ENCODE measurements around the gene GGT5.
"Not testable (repeated sequence)": the region's sequence is repeated elsewhere in the genome, so short reads cannot be mapped to it uniquely, and the experiment has no call there.

The GGT5 gene

DNA sequence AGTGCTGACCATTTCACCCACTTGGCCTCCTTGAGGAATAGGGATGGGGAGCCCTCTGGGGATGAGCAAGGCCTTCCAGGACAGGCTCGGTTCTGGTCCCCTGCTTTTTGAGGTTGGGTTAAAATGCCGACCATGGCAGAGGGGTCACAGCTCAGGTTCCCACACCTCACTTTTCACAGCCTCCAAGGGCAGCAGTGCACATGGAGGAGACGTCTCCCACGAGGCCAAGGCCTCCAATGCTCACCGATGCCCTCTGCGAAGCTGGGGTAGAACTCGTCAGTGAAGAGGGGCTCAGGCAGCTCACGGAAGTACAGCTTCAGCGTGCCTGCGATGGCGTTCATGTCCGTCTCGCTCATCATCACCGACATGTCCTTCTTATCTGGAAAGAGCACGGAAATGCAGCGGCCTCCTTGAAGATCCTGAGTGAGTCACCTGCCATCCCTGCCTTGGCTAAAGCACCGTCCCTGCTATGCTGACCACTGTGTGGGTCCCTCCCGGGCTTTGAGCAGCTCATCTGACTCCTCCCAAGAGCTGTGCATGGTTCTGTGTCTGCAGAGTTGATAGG is 17.4 kb upstream of the GGT5 start:
- not testable (repeated sequence) for DNase-seq (ENCODE audit: low spot score)

GRCh38 chr22:24259459-24259858 is 14.6 kb upstream of the GGT5 start:
- DNase-seq (ENCODE audit: low spot score) = peak; percentile 76

- DNase-seq (ENCODE audit: low spot score) = peak; percentile 28
These were observed 11.9 kb upstream of the GGT5 start for GRCh38 chr22:24256736-24257135.

GRCh38 chr22:24256136-24256535 is 11.3 kb upstream of the GGT5 start:
- not testable (repeated sequence) for DNase-seq (ENCODE audit: low spot score)

DNA sequence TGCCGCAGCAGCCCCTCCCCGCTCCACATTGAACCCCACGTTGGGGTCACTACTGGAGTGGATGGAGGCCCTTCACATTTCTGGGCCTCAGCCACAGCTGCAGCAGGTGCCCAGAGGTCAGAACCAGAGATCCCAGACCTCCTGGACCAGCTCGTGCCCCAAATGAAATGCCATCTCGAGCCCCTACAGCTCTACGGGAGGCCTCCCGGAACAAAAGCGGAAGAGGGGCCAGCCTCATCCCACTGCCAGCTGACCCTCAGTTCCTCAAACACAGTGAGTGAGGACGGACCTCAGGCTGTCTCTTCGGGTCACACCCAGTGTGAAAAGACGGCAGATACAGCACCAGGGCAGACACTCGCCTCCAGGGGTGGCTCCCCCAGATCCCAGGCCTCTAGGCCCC is 8.2 kb upstream of the GGT5 start:
- not testable (repeated sequence) for DNase-seq (ENCODE audit: low spot score)

GRCh38 chr22:24251286-24251685 is 6.4 kb upstream of the GGT5 start:
- not testable (repeated sequence) for DNase-seq (ENCODE audit: low spot score)

DNA sequence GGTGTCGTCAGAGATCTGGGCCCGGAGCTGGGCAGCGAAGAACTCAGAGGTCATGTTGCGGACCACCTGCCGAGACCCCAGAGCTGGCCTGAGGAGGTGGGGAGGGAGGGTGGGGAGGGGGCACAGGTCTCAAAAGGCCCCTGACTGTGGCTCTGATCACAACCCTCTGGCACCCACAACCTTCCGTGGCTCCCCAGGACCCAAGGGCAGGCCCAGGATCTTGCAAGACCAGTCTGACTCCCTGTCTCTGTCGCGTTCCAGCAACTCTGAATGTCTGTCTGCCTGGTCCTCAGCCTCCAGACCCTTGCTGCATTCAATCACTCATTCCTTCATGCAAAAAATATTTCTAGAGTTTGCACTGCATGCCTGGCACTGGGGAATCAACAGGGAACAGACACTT is 4.5 kb upstream of the GGT5 start:
- not testable (repeated sequence) for DNase-seq (ENCODE audit: low spot score)

GRCh38 chr22:24248611-24249010 is 3.7 kb upstream of the GGT5 start:
- not testable (repeated sequence) for DNase-seq (ENCODE audit: low spot score)

DNA sequence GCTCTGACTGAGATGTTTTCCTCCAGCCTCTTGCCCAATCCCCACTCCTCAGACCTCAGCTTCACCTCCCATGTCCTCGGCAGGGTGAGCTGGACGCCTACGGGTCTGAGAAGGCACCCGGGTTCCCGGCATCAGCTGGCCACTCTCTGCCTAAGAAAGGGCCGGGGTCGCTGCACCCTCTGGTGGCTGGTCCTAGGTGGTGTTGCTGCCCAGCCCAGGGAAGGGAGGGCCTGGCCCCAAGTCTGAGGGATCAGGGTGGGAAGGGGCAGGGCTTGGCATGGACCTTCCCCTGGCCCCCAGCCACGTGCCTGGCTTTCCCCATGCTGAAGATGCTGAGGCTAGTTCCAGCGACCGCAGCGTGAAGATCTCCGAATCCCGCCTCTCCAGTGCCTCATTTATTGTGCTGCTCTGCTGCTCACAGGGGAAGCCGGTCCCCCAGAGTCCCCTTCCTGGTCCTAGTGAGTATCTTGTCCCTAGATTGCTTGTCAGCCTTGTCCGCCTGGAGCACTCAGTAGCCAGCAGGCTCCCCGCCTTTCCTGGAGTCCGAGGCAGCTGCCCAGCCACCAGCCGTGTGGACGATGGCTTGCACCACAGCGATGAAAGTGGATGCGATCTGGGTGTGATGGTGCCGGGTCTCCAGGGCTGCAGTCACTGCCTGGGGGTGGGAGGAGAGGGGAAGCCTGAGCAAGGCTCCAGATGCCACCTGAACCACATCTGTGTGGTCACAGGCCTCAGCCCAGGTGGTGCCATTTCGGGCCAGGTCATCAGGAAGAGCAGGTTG is 2.9 kb upstream of the GGT5 start:
- peak; percentile 82 for DNase-seq (ENCODE audit: low spot score)

- no peak for DNase-seq (ENCODE audit: low spot score)
These were observed 2.2 kb upstream of the GGT5 start for GRCh38 chr22:24247011-24247507.

DNA sequence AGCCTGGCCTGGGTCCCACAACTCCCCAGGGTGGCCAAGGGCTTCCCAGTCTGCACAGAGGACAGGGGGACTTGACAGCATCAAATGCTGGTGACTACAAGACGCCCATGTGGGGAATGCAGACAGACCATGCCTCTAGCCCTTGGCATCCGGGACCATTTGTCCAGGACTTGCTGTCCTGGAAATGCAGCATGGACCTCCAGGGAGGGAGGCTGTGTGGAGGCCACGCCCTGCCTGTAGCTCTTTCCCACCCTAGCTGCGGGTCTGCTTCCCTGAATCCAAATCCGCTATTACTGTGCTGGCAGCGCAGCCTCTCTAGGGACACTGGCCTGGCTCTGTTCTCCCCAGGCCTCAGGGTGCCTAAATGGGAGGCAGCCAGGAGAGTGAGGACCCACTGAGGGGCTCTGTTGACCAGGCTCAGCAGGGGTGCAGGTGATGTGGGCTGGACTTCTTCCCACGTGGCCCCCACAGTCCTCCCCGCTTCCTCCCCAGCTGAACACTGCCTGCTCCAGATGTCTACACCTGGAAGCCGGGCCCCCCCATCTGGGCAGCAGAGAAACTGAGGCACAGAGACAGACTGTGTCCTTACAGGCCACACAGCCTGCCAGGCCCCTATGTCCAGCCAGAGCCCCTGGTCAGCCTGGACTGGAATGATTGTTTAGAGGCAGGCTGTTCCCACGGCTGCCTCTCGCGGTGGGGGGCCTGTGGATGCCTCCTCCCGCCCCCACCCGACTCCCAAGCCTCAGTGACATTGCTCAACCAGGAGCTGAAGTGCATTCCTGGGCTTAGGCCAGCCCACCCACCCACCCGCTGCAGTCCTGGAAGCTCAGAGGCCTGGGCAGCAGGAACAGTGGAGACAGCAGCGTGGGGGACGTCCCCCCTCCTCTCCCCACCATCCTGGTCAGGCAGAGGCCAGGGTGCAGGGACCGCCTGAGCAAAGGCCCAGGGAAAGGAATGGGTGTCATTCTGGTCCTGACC is 991 bp upstream of the GGT5 start:
- not testable (repeated sequence) for DNase-seq (ENCODE audit: low spot score)

DNA sequence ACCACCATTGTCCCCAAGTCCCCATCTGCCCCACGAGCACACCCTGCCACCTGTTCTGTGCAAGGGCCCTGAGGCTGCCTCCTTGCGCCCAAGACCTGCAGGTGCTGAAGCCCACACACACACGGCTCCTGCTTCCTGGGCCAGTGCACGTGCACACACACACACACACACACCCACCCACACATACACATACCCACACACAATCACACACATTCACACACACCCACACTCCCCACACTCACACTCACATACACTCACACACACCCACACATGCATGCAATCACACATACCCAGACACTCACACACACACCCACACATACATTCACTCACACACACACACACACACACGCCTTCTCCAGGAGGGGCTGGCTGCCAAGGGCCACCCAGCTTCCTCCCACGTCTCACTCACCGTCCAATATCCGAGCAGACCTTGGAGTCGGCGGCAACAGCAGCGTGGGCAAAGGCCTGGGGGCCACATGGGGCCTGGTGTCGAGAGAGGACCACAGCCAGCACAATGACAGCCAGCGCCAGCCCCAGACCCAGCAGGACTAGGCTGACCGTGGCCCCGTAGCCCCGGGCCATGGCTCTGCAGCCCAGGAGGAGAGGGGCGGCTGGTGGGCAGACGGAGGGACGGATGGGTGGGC is 616 bp downstream of the GGT5 start:
- DNase-seq (ENCODE audit: low spot score) = no peak

DNA sequence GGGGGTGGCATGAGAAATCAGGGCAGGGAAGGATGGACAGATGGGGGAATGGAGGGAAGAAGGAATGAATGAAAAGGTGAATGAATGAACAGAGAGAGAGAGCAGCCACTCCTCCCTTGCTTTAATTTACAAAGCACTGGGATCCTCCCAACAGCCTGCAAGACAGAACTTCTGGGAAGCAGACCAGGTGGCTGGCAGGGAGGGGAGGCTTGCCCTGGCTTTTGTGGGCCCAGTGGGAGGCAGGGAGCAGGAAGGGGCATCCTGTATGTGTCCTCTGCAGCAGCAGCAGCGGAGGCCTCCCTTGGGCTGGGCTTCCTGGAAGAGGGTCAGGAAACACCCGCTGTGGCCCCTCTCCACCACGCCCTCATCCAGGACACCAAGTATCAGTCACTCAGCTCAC is 1.5 kb downstream of the GGT5 start:
- not testable (repeated sequence) for DNase-seq (ENCODE audit: low spot score)

DNA sequence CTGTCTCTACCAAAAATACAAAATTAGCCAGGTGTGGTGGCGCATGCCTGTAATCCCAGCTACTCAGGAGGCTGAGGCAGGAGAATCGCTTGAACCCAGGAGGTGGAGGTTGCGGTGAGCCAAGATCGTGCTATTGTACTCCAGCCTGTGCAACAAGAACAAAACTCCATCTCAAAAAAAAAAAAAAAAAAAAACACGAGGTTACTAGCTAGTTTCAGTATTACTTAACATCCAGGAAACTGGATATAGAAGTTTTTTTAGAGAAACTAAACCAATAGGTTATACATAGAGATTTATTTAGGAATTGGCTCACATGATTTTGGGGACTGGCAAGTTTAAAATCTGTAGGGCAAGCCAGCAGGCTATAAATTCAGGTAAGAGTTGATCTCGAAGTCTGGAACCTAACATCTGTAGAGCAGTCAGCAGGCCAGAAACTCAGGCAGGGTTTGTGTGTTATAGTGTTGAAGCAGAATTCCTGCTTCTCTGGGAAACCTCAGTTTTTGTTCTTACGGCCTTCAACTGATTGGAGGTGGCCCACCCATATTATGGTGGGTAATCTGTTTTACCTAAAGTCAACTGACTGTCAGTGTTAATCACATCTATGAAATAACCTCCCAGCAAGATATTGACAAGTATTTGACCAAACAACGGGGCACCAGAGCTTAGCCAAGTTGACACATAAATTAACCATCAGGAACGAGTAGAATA is 3.7 kb downstream of the GGT5 start:
- DNase-seq (ENCODE audit: low spot score) = not testable (repeated sequence)

DNA sequence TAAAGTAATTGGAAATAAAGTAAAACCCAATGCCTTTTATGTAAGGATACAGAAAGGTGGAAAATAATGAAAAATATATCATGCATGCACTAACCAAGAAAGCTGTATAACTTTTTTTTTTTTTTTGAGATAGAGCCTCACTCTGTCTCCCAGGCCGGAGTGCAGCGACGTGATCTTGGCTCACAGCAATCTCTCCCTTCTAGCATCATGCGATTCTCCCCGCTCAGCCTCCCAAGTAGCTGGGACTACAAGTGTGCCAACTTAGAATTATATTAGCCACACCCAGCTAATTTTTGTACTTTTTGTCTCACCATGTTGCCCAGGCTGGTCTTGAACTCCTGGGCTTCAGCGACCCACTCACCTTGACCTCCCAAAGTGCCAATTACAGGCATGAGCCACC is 4.5 kb downstream of the GGT5 start:
- no peak for DNase-seq (ENCODE audit: low spot score)

- not testable (repeated sequence) for DNase-seq (ENCODE audit: low spot score)
These were observed 6.7 kb downstream of the GGT5 start for GRCh38 chr22:24238101-24238694.

GRCh38 chr22:24236656-24237055 is 8.2 kb downstream of the GGT5 start:
- no peak for DNase-seq (ENCODE audit: low spot score)

DNA sequence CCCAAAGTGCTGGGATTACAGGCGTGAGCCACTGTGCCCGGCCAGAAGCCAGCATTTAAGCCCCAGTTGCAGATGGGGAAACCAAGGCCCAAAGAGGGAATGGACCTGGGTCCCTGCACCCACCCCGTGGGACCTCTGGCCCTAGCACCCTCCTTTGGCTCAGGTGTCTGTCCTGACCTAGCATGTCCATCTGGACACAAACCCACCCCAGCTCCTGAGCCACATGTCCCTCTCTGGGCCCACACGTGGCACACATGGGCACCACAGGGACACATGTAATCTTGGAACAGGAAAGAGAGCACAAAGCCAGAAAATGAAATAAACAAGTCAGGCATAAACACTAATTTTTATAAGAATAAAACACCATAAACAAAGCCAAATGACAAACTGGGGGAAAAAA is 9.6 kb downstream of the GGT5 start:
- no peak for DNase-seq (ENCODE audit: low spot score)

DNA sequence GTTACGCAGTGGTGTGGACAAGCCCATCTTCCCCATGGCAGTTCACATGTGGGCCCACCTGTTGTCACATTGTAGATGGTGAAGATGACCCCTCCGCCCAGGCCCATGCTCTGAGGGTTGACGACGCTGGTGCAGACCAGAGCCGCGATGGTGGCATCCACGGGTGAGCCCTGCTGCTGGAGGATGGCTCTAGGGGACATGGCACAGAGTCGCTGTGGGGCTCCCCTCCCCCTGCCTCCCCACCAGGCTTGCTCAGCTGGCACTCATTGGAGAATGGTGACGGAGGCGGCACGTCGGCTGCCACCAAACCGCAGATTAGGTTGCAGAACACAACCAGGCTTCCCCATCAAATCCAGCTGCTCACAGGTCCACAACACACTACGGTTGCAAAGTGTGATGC is 11.1 kb downstream of the GGT5 start:
- DNase-seq (ENCODE audit: low spot score) = no peak

GRCh38 chr22:24233235-24233634 is 11.6 kb downstream of the GGT5 start:
- DNase-seq (ENCODE audit: low spot score) = no peak

GRCh38 chr22:24232725-24233124 is 12.2 kb downstream of the GGT5 start:
- DNase-seq (ENCODE audit: low spot score) = no peak

All from cerebellar cortex (tissue), 1 donor.